ENCODE results near the gene YY1. TPM values are rescaled to one million over a fixed set of nuclear protein-coding genes. Genes with fewer than 3 reads are reported as not detected.

The YY1 gene
- total RNA-seq, 4 donors from 2014 or later, result 30.6 to 46.5 (median 33.5) TPM

DNA sequence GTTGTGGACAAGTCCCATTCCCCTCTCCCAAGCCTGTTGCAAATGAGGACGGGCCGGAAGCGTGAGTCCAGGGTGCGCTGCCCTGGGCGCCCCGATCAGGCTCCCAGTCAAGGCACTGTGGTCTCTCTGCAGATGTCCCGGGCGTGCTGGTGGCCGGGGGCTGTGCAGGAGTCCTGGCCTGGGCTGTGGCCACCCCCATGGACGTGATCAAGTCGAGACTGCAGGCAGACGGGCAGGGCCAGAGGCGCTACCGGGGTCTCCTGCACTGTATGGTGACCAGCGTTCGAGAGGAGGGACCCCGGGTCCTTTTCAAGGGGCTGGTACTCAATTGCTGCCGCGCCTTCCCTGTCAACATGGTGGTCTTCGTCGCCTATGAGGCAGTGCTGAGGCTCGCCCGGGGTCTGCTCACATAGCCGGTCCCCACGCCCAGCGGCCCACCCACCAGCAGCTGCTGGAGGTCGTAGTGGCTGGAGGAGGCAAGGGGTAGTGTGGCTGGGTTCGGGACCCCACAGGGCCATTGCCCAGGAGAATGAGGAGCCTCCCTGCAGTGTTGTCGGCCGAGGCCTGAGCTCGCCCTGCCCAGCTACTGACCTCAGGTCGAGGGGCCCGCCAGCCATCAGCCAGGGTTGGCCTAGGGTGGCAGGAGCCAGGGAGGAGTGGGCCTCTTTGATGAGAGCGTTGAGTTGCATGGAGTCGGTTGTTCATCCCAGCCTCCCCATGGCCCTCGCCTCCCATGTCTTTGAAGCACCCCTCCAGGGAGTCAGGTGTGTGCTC lies 90.5 kb downstream of the YY1 start:
- Histone ChIP-seq H3K9me3 (no peaks in the 10 kb centered on the region), H3K4me1 (peaks cover 0 to 17% (median 7%) of the 10 kb centered on the region in 3 donors), H3K27ac (no peak overlapping the region), H3K27me3 (no peaks in the 10 kb centered on the region), H3K4me3 (no peak overlapping the region), H3K36me3 (peaks cover 0 to 16% (median 0%) of the 10 kb centered on the region in 3 donors)
- DNase-seq, result no peak
- TF ChIP-seq POLR2A (IDR thresholded peaks at IDR 0.05), result no peak
- no peak for TF ChIP-seq CTCF (IDR thresholded peaks at IDR 0.05)
- intact Hi-C loops (cut with DNase I), result no loop called here
- WGBS, 2 donors, result 82 to 90% methylated on average over 3 to 9 of the region's 36 CpGs

- H3K27me3 ChIP-seq, result no peaks in the 10 kb centered on the region
- TF ChIP-seq POLR2A (IDR thresholded peaks at IDR 0.05) (no peak), CTCF (IDR thresholded peaks at IDR 0.05) (no peak)
- H3K27ac ChIP-seq, result no peak overlapping the region
- intact Hi-C loops (cut with DNase I), result no loop called here
- peaks cover 0 to 22% (median 0%) of the 10 kb centered on the region in 3 donors for H3K36me3 ChIP-seq
- no peaks in the 10 kb centered on the region for H3K9me3 ChIP-seq
- 90% methylated on average over 2 of the region's 11 CpGs; no CpG with 5 or more reads in 1 of the 2 donors for WGBS, 2 donors
- H3K4me1 ChIP-seq, result peaks cover 0 to 11% (median 7%) of the 10 kb centered on the region in 3 donors
- no peak overlapping the region for H3K4me3 ChIP-seq
- no peak for DNase-seq
Observed at GRCh38 chr14:100330007-100330344, 91.0 kb downstream of the YY1 start.

DNA sequence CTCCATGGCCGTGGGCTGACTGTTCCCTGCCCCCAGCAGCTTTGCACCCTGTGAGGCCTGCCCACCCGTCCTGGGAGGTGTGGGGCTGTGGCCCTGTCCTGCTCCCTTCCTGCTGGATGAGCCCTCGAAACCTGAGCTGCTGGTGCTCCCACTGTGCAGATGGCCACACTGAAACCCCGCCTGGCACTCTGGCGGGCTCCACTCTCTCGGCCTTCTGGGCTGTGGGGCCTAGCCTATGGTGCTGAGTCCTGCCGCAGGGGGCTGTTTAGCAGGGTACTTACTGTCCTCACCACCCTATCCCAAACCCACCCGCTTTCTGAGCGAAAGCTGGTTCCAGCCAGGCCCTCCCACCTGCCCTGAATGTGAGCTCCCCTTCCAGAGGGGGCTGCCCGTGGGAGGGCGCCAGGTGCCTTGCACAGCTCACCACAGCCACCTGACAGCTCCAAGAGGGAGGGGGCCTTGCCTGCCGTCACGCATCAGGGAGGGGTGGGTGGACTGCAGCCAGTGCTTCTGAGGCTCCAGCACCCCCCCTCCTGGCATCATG lies 91.5 kb downstream of the YY1 start:
- no peak overlapping the region for H3K4me3 ChIP-seq
- 96% methylated on average over 4 of the region's 13 CpGs; no CpG with 5 or more reads in 1 of the 2 donors for WGBS, 2 donors
- H3K27me3 ChIP-seq, result no peaks in the 10 kb centered on the region
- H3K4me1 ChIP-seq, result peaks cover 0 to 6% (median 3%) of the 10 kb centered on the region in 3 donors
- DNase-seq, result no peak
- peaks cover 0 to 27% (median 0%) of the 10 kb centered on the region in 3 donors for H3K36me3 ChIP-seq
- H3K9me3 ChIP-seq, result no peaks in the 10 kb centered on the region
- TF ChIP-seq CTCF (IDR thresholded peaks at IDR 0.05) (no peak), POLR2A (IDR thresholded peaks at IDR 0.05) (no peak)
- no peak overlapping the region for H3K27ac ChIP-seq
- intact Hi-C loops (cut with DNase I), result no loop called here

DNA sequence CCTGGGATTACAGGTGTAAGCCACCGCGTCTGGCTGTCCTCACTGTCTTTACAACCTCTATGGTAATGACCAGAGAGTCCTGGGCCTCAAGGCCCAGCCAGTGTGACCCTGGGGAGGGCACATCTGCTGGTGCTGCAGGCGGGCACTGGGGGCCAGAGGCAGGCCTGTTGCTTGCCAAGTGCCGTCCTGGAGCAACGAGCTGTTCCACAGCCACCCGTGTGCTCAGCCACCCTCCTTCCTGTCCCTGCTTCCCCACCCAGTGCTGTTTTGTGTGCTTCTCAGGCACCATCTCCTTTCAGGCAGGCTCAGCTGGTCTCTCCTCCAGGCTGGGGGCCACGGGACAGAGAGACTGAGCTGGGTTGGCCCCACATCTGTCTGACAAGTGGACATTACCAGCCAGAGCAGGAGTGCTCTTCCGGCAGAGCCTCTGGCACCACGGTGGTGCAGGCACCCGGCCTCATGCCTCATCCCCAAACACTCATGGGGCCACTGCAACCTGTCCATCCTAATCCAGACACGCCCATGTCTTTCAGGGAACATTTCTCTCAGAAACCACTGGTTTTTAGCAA lies 93.2 kb downstream of the YY1 start:
- WGBS, 2 donors, result 84 to 93% methylated on average over 3 to 7 of the region's 11 CpGs
- no peak for DNase-seq

More for the DNA sequence above, 93.2 kb downstream of the YY1 start:
- Histone ChIP-seq H3K27me3 (no peaks in the 10 kb centered on the region), H3K4me3 (no peak overlapping the region), H3K9me3 (no peaks in the 10 kb centered on the region), H3K4me1 (no peaks in the 10 kb centered on the region), H3K36me3 (peaks cover 0 to 43% (median 1%) of the 10 kb centered on the region in 3 donors), H3K27ac (no peak overlapping the region)
- no peak for TF ChIP-seq POLR2A (IDR thresholded peaks at IDR 0.05)
- TF ChIP-seq CTCF (IDR thresholded peaks at IDR 0.05), result no peak
- intact Hi-C loops (cut with DNase I), result no loop called here

Small RNA genes within 50 kb of the gene (small RNA-seq; reads per million reads assigned to genes)
- gene MIR345 (16.8 to 37.4 (median 22.8) reads per million in 4 donors), gene RN7SL523P (0 reads per million in 4 donors)

Other genes with a start within 250 kb of the YY1 start
- 10 to 100 TPM; 20.0 to 61.2 (median 25.8) TPM for gene EVL, start 173.7 kb upstream of the YY1 start, total RNA-seq
- 100 to 1,000 TPM in 1 of 4 donors, 10 to 100 TPM in 3; 23.8 to 116 (median 27.3) TPM for gene DEGS2, start 79.5 kb upstream of the YY1 start, total RNA-seq
- gene SLC25A29, start 67.3 kb downstream of the YY1 start, total RNA-seq, result 10 to 100 TPM; 23.3 to 64.3 (median 55.6) TPM
- gene SLC25A47, start 84.2 kb downstream of the YY1 start, total RNA-seq, result not detected
- gene WDR25, start 137.3 kb downstream of the YY1 start, total RNA-seq, result 1 to 10 TPM; 2.4 to 6.1 (median 4.7) TPM

Measured in esophagus squamous epithelium (tissue), 5 donors.